GM19468 (cell line): ENCODE measurements around the gene RAB18.
A peak's percentile ranks its signal among the peaks of the same experiment; 100 is the strongest.
"Not testable (repeated sequence)": the region's sequence is repeated elsewhere in the genome, so short reads cannot be mapped to it uniquely, and the experiment has no call there.

ENCODE experiments used
- ATAC-seq: cut with Tn5 transposase; IDR thresholded peaks from one replicate; pipeline ENCODE4 v1.9.1; 2021; ENCODE audit warnings: mild to moderate bottlenecking, moderate library complexity, moderate number of reproducible peaks; ENCODE audit not compliant: unreplicated experiment; ENCODE audit errors: extremely low read depth

RAB18 gene

GRCh38 chr10:27541796-27542729 lies 38.0 kb downstream of the RAB18 start:
- no peak for ATAC-seq

GRCh38 chr10:27542812-27543211 lies 38.7 kb downstream of the RAB18 start:
- ATAC-seq, result no peak

DNA sequence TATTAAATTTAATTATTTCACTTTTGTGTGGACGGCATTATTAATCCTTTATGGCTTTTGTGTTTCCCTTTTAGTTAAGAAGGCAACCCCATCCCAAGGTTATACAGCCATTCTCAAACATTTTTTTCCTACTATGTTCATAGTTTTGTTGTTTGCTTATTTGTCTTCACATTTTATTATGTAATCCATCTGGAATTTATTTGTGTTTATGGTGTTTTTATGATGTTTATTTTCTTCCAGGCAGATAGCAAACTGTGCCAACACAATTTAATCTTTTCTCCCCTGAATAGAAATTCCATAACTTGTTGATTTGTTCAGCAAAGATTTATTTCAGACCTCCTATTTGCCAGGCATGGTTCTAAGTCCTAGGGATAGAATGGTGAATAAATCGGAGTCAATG lies 42.9 kb downstream of the RAB18 start:
- ATAC-seq, result no peak

DNA sequence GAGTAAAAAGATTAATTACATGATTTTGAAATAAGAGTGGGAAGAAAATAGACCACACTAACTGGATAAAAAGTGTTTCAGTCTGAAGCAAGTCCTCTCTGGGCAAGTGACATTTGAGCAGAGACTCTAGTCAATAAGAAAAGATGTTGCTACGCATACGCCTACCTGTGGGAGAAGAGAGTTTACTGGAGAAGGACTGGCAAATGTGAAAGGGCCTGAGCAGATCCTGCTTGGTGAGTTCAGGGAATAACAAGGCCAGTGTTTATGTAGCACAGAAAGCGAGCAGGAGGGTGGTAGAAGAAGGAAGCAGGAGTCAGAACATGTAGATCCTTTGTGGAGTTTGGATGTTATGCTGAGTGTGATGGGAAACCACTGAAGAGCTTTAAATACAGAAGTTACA lies 43.4 kb downstream of the RAB18 start:
- no peak for ATAC-seq

- no peak for ATAC-seq
These were observed 46.7 kb downstream of the RAB18 start for GRCh38 chr10:27550823-27551222.

DNA sequence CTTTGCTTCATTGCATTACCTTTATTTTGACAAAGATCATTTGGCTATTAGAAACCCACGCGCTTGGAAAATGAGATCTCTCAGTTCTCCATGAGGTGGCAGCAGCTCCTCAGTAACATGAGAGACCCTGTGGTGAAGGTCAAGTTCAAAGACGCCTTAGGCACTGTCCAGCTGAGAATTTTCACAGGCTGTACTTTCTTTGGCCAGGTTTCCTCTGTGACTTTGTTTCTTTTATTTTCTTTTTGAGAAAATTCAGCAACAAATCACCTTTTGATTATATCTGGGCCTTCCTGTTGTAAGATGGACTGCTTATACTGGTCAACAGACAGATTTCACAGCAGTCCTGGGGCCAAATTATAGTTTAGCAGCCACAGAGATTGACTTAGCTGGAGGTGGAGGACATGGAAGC lies 54.5 kb downstream of the RAB18 start:
- ATAC-seq, result peak; percentile 39

DNA sequence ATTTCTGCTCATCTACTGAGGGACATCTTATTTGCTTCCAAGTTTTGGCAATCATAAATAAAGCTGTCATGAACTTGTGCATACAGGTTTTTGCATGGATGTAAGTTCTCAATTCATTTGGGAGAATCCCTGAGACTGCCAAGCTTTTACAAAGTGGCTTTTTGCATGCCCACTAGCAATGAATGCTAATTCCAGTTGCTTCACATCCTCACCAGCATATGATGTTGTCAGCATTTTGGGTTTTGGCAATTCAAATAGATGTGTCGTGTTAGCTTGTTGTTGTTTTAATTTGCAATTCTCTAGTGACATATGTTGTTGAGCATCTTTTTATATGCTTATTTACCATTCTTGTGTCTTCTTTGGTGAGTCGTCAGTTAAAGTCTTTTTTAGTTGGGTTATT lies 57.2 kb downstream of the RAB18 start:
- no peak for ATAC-seq

DNA sequence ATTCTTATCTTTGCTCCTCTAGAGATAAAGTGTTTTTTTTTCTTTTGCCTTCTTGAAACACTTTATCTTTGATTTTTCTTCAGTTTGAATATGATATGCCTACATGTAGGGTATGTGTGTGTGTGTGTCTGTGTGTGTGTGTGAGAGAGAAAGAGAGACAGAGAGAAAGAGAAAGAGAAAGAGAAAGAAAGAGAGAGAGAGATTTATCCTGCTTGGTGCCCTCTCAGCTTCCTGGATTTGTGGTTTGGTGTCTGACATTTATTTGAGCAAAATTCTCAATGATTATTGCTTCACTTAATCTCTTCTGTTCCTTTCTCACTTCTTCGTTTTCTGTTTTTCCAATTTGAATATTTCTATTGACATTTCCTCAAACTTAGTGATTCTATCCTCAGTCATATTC lies 60.3 kb downstream of the RAB18 start:
- ATAC-seq, result no peak

DNA sequence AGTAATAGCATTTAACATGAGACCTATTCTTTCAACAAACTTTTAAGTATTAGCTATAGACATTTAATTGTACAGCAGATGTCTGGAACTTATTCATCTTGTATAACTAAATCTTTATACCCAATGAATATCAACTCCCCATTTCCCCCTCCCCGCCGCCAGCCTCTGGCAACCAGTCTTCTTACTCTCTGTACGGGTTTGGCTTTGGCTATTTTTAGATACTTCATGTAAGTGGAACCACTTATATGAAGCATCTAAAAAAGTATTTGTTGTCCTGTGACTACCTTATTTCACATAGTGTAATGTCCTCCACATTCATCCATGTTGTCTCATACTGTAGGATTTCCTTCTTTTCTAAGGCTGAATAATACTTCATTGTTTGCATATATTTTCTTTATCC lies 60.8 kb downstream of the RAB18 start:
- ATAC-seq, result no peak

DNA sequence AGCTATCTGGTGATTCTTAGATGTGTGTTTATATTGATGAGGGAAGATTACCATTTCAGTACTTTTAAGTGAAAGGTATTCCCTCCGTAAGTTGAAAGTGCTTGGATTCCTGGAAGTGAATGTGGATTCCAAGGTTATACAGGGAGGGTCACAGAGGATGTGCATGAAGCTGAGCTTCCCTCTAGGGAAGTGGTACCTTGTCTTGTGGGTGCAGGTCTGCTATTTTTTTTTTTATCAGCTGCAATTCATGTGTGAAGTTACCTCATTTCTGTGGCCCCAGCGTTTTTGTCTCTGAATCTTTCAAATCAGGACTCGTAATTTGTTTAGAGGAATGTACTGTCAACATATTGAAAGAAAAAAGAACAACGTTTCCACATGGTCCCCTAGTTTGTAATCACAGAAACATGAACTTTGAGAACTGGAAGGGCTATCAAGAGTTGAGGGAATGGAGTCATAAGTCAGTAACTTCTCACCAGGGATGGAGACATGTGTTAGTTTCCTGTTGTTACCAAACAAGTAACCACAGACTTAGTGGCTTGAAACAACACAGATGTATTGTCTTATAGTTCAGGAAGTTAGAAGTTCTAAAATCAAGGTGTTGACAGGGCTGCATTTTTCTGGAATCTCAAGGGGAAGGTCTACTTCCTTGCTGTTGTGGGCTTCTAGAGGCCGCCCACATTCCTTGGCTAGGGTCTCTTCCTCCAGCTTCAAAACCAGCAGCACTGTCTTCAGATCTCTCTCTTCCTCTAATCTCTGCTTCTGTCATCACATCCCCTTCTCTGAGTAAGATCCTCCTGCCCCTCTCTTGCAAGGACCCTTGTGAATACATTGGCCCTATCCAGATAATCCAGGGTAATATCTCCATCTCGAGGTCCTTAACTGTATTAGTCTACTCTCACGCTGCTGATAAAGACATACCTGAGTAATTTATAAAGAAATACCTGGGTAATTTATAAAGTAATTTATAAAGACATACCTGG lies 64.4 kb downstream of the RAB18 start:
- ATAC-seq, result no peak

DNA sequence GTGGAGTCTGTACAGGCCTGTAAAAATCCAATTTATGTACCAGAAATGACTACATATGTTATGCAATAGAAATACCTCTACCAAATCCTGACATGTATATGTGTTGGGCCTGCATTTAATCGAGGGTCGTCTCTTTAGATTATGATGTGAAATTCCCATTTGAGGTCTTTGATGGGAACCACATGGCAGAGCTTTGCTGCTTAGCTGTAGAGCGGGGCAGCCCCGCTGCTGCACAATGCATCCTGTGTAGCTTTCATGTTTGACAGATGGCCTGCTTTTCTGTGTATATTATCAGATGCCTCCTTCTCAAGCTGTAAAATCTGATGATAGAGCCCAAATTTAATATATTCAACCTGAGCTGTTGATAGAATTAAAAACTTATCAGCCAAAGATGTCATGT lies 65.8 kb downstream of the RAB18 start:
- ATAC-seq, result no peak

DNA sequence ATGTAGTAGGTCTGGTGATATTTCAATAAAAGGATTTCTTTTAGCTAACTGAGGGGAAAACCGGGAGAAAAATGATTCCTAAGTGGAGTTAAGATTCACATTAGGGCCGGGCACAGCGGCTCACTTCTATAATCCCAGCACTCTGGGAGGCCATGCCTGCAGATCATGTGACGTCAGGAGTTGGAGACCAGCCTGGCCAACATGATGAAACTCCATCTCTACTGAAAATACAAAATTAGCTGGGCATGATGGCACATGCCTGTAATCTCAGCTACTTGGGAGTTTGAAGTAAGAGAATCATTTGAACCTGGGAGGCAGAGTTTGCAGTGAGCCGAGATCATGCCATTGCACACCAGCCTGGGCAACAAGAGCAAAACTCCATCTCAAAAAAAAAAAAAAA lies 72.9 kb downstream of the RAB18 start:
- ATAC-seq, result not testable (repeated sequence)

DNA sequence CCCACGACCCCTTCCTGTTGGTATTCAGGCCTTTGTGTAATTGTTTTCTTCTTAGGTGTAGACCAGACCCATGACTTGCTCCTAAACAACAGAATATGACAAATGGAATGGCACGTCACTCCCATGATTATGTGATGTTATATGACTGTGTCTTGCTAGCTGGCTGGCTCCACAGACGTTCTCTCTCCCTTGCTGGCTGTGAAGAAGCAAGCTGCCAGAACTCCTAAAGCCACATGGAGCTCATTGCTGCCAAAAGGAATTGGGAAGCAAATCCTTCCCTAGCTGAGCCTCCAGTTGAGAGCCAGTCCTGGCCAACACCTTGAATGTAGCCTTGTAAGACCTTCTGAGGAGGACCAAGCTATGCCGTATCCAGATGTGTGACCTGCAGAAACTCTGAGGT lies 74.2 kb downstream of the RAB18 start:
- no peak for ATAC-seq

DNA sequence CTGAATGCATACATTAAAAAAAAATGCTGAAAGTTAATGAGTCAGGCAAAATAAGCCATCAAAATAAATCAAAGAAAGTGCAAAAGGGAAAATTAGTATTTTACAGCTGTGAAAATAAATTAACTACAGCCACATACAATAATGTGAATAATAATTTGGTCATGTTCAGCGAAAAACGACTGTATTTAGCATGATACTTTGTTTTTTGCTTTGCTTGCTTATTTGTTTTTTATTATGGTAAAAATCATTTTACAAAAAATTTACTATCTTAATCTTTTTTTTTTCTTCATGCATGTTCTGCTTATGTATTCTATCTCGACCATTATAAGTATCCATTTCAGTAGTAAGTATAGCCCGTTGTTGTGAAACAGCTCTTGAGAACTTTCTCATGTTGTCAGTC lies 77.1 kb downstream of the RAB18 start:
- ATAC-seq, result no peak

DNA sequence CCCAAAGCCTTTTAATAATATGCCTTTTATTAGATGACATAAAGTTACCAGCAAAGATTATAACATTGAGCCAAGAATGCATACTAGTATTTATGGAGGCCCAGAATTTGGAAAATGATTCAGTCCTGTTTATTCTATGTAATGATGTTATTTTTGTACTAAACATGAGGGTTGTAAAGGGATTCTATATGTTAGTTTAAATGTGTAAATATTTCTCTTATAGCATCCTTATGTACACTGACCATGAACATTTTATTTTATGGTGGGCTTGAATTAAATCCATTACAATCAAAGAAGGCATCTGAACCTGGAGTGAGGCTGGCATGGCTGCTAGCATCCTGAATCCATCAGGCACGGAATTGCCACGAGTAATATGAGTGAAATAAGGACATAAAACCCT lies 80.2 kb downstream of the RAB18 start:
- ATAC-seq, result no peak
